ENCODE measurements around the gene GNGT1.

DNA sequence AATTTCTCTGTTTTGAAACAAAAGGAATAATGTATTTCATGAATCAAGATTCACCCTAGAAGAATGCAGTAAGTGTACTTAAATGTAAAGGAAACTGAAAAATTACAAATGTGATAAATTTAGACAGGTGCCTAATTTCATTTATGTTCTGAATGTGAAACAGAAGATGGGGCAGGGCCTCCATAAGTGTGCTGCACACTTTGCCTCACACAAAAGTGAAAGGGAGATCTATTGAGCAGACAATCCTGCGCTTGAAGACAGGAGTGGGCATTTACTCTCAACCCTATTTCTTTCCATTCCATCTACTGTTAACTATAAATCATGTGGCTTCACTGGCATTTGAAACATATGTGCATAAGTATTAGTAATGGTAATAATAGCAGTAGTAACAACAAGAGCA lies 51.4 kb downstream of the GNGT1 start:
- TF ChIP-seq SUZ12 (IDR thresholded peaks at IDR 0.05; ENCODE audit: extremely low read depth, insufficient read depth, insufficient read length) (no peak), YY1 (IDR thresholded peaks at IDR 0.05; ENCODE audit: insufficient read depth, insufficient read length) (no peak)
